NCI-H1417 (cell line): Measurements from ENCODE around the gene CUBN.

Source experiments
- DNase-seq, 3 experiments: peaks; one replicate each; lab custom pipeline; 2025; lab: John Stamatoyannopoulos, UW

The CUBN gene

DNA sequence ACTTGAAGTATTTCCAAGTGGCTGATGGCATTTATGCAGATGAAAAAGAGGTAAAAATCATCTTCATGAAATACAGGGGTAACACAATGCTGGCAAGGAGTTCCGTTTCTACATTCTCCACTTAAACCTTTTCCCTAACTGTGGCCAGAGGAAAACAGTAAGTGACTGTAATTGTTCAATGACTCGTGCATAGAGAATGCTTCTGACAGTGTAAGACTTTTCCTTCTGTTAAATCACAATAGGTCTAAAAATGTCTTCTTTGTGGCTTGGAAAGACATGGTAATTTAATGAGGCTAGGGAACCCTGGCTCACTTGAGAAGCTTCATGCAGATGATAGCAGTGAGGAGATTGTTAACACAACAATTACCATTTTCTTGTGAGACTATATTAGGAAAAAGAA lies 262.1 kb downstream of the CUBN start:
- no peak for DNase-seq

DNA sequence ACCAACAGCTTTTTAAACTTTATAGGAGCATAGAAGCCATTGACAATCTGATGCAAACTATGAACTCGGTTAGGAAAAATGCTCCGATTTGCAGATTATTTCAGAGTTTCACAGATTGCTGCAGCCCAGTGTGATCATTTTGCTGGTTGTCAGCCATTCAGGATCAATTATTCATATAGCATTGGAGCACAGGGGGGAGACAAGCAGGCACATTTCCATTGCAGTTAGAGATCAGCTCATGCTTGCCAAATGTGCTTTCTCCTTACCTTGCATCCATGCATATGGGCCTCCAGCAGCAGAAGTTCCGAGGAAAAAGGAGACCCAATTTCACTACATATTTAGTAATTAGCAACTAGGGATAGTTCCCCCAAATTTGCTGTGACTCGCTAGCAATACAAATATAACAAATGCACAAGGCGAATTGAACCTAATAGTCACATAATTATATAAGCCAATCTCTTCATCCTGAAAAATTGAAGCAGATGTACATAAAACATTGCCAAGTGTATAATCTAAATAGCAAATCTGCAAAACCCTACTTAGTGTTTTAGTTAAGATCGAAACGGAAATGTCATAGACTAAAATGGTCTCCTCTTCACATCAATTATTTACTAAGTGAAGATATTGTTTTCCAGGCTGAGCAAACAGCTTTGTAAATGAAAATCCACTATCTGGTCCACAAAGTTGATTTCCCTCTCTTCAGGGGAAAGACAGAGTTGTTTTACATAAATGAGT lies 262.9 kb downstream of the CUBN start:
- no peak for DNase-seq

DNA sequence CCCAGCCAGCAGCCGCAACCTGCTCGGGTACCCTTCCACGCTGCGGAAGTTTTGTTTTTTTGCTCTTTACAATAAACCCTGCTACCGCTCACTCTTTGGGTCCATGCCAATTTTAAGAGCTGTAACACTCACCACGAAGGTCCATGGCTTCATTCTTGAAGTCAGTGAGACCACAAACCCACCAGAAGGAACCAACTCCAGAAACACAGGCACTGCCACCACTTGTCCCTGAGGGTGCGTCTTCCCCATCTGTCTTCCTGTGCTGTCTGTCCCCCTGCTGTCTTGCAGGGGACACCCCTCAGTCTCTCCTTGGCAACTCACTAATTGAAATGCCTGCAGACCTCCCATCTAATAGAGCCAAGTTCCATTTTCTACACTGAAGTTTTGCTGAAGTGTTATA lies 263.8 kb downstream of the CUBN start:
- no peak for DNase-seq

DNA sequence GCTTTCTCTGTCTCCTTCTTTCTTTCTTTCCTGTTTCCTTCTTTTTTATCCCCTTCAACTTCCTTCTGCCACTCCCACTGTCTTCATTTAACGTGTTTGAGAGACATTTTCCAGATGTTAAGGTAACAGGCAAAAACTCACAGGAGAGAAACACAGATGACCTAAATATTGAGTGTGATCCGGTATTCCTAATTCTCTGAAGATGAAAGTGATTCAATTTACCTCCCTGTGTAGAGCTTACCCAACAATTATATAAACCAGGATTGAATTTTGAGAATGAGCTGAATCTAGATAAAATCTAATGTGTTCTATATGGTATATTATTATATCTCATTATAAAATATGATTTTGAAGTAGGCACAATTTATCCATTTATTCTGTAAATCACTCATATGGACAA lies 265.8 kb downstream of the CUBN start:
- no peak for DNase-seq

DNA sequence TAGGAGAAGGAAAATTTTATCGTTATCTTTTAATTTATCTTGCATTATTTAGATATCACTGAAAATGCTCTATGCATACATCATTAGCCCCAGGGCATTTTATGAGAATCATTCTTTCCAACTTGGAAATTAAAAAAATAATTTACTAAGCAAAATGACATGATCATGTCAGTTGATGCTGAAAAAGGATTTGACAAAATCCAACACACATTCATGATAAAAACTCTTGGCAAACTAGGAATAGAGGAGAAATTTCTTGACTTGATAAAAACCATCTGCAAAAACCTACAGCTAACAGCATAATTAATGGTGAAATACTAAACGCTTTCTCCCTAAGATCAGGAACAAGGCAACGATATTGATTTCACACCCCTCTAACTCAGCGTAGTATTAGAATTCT lies 272.2 kb downstream of the CUBN start:
- no peak for DNase-seq

DNA sequence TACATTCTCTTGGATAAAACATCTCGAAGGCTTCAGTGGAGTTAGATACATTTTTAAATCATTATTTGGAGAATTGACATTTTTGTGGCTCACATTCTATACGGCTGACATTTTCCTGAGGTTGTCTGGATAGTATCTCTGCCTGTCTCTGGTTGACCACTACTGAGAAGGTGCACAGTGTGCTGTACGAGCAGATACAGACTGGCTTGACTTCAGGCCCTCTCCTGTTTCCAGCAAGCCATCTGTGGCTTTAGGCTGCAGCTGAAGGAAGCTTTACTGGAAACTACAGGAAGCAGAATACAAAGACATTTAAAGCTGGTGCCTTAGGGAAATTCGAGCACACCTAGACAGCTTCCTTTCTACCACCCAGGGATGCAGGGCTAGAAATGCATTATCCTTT lies 273.0 kb downstream of the CUBN start:
- DNase-seq, result peak in 1 of 3 experiments; percentile 16

DNA sequence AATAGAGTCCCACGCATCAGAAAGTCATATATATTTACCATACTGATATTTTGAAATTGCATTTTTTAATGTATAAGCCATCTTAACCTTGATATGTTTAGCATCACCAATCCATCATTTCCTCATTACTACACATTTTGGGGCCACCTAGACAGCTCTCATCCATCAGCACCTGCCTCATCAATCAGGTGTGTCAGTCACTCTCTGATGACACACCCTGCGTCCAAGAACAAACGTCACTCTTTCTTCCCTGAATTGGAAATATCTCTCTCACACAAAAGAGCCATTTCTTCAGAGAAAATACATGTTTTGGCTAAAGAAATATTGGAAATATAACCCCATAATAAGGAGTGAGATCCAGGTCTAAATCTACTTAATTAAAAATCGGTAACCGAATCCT lies 273.5 kb downstream of the CUBN start:
- no peak for DNase-seq

DNA sequence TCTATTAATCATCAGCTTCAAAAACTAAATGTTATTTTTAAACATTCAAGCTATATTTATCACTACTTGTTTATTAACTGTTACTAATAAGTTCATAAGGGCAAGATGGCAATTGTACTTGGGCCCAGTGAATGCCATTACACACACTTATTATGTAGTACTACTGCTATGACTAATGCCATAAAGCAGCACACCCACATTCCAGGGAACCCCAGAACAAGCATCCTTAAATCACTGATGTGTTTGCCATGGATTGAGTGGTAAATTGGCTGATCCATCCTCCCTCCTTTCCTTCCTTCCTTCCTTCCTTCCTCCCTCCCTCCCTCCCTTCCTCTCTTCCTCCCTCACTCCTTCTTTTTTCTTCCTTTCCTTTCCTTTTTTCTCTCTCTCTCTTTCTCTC lies 275.0 kb downstream of the CUBN start:
- no peak for DNase-seq

DNA sequence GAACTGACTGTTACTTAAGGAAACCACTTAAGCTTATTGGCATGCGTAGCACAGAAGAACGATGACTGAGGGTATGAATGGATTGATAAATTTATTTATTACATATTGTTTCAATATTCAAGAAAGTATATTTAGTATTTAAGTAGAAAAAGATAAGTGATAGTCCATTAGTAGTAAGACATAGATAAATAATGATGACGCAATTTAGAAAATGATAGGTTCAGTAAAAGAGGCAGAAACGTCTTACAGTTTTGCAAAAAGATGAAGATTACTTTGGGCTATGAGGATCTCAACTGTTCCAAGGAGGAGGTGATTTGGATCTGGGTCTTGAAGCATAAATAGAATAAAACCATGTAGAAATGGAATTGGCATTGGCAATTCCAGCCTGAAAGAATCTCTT lies 275.8 kb downstream of the CUBN start:
- DNase-seq, result no peak

DNA sequence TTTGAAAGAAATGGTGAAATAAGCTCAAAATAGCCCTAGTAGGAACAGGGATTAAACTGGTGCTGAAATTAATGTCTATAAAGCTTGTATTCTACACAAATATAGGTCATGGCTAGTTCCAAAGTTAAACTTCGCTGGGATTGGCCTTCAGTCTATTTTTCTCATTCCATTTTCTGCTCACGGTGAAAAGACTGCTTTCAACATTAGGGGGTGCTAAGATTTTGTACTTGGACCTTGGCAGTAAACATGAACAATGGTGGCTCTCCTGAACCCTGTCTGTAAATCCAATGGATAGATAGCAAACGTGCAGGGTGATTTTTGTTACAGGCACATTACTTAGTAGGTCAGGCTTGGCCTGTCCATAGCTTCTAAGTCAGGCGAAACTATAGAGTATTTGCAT lies 276.4 kb downstream of the CUBN start:
- peak in 1 of 3 experiments; percentile 45 for DNase-seq

DNA sequence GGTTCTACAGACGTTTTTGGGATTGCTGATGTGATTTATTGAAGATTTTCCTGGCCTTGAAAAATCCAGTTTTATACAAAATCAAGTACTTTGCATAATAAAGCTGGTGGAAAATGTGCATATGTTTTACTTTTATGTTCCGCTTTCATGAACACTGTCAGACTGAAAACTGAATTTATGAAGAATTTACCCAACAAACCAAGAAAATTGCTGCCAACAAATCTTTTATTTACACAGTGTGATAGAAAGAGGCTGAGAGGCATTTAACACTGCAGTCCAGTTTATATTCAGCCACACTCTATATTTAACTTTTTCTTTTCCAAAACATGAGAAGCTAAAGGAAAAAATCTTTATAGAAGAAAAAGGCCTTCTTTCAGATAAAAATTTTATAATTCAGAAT lies 277.0 kb downstream of the CUBN start:
- DNase-seq, result no peak

DNA sequence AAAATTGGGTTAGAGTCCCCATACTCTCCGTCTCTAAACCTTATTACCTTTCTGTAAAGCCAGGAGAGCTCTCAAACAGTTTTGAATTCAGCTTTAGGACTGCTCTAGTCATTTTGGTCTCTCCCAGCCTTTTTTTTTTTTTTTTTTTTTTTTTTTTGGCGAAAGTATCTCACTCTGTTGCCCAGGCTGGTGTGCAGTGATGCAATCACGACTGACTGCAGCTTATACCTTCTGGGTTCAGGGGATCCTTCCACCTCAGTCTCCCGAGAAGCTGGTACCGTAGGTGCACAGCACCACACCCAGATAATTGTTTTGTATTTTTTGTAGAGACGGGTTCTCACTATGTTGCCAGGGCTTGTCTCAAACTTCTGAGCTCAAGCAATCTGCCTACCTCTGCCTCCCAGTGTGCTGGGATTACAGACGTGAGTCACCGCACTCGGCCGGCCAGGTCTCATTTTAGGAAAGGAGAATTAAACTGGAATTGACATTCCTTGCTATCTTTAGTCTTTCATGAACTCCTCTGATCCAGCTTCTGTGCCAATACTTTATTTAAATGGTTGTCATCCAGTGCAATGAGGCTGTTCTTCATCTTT lies 281.0 kb downstream of the CUBN start:
- no peak for DNase-seq

DNA sequence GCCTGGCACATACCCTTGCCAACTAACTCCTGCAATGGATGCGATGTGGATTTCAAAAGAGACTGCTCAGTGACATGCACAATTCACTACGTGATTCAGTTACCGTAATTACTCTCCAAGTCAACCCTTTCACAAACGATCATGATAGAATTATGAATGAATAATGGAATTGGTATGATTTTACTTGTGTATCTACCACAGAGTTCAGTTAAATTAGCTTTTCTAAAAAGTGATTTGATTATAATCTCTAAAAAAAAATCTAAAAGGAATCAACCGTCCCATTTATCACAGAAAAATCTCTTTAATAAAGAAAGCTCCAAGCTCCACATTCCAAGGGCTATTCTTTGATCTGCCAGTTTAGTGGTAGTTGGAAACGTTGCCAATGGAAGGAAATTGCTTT lies 282.0 kb downstream of the CUBN start:
- DNase-seq, result no peak

DNA sequence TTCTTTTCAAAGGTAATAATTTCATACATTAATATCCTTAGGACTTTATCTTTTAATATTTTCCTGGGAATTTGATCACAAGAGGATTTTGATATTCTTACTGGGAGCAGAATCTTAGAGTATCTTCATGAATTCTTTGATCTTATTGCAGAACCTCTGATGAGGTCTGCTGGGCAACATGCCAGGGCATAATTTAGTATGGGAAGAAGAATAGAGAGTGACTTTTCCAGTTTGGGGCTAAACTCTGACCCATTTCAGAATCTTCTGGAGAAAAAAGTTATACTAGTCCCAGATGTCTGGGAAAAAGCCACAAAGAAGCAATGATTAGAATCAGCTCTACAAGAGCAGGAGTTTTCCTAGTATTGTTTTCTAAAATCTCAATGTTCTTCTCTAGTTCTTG lies 284.4 kb downstream of the CUBN start:
- DNase-seq, result no peak

DNA sequence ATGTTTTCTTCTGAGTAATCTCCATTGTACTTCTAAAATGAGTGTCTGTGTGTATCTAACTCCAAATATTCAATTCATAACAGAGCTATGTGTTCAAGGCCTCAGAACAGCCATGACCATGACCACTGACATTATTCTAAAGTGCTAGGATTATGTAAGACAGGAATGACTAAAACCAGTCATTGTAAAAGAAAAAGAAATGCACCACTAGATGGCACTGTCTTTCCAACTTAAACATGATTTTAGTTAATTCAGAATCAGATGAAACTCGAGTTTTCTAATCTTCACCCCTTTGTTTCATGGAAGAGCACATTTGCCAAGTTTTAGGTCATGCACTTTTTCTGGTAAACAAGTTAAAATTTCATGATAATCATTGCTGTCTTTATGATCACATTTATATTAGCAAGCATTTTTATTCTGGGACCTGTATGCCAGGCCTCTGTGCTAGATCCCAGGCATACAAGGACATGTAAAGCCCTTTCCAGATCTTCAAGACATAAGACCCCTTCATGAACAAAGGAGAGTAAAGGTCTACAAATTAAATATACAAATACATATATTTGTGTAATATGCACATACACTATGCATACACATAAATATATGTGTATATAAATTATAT lies 286.2 kb downstream of the CUBN start:
- DNase-seq, result peak; percentile 17 to 76 (median 65)

DNA sequence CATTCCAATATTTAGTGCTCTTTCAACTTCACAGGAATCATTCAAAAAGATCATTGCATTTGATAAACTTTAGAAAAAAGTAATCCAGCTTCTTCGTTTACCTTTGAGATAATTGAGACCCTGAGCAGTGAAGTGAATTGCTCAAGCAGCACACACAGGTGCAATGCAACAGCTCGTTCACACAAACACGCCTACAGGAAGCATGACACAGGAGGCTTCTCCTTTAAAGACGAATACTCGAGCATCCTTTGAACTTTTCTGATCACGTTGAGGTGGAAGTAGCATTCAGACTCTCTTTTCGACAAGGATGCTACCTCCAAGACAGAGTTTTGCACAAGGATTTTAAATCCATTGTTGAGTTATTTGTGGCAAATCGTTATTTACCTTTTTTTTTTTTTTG lies 294.4 kb downstream of the CUBN start:
- DNase-seq, result no peak

DNA sequence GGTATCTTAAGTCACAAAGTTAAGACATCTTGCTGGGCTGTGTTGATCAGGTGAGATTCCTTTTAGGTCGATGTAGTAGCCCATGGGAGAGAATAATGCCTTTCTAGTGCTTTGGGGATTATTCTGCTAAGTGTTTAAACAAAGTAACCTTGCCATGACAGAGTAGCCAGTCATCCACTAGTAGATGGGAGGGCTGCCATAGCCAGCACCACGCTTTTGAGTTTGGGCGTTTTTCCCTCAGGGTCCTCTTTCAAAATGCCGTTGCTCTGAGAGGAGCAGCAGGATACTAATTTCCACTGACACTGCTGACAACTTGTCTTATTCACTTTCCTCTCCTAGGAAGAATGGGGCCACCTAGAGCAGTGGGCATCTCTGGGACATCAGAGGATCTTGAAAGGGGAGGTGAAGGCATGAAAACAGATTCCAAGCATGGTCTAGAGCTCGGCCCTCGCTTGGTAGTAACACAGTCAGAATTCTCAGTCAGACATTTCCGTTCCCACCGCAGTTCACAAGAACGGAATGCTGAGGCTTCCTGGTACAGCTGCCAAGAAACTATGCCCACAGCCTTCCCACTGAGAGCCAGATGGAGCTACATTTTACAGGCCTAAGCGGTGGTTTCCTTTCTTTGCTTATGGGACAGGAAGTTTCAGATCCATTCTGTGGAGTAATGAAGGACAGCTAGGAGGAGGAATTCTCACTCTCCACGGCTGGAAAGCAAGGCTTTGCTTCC lies 297.1 kb downstream of the CUBN start:
- no peak for DNase-seq

DNA sequence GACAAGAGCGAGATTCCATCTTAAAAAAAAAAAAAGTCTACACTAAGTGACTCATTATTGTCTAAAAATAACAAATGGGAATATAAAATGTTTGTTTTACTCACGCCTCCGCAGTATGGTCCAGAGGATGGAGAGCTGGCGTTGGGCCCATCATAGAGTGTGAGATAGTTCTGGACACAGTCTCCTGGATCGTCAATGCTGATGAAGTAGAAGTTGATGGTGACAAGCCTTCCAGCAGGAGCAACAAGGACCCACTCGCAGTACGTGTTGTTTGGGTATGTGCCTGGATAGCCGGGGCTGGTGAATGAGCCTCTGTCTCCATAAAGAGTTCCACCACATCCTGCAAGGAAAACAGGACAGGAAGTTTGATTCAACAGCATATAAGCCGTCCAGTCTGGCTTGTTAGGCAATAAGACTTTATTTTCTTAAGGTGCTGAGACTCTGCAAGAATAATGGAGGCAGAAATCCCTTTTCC lies 300.9 kb downstream of the CUBN start:
- no peak for DNase-seq

DNA sequence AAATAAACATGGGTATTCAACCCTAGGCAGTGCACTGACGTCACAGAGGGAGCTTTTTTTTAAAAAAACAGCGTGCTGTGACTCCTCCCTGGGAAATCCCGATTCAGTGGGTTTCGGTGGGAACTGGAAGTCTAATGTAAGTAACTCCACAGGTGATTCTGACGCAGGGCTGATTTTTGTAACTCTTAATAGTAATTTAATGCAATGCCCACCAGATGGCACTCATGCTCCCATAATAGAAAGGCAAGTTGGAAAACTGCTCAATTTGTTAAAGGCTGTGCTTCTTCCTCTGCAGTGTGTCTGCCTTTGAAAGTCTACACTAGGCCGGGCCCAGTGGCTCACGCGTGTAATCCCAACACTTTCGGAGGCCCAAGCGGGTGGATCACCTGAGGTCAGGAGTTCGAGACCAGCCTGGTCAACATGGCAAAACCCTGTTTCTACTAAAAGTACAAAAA lies 301.5 kb downstream of the CUBN start:
- DNase-seq, result peak; percentile 49 to 86 (median 63)

DNA sequence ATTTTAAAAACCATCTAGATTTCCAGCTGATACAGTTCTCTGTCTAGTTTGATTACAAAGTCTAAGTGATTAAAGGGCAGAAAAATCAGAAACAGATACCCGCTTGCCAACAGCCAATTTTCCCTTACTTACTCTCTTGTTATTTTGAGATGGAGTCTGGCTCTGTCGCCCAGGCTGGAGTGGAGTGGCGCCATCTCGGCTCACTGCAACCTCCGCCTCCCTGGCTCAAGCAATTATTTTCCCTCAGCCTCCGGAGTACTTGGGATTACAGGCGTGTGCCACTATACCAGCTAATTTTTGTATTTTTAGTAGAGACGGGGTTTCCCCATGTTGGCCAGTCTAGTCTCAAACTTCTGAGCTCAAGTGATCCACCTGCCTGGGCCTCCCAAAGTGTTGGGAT lies 302.1 kb downstream of the CUBN start:
- peak in 2 of 3 experiments; percentile 22 to 52 for DNase-seq

DNA sequence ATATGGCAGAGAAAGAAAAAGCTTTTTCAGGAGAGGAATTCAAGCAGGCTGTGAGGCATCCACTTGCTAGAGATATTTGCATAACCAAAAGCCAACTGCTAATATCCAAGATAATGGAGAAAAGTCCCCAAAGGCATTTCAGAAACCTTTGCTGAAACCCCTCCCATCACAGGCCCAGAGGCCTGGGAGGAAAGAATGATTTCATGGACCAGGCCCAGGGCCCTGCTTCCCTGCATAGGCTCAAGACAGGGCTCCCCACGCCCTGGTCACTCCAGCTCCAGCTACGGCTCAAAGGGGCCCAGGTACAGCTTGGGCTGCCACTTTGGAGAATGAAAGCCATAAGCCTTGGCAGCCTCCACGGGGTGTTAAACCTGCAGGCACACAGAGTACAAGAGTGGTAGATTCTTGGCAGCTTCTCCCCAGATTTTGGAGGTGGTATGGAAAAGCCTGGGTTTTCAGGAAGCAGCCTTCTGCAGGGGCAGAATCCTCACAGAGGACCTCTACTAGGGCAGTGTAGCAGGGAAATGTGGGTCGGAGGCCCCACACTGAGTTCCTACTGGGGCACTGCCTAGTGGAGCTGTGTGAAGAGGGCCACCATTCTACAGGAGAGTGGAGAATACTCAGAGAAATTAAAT lies 306.8 kb downstream of the CUBN start:
- DNase-seq, result no peak

DNA sequence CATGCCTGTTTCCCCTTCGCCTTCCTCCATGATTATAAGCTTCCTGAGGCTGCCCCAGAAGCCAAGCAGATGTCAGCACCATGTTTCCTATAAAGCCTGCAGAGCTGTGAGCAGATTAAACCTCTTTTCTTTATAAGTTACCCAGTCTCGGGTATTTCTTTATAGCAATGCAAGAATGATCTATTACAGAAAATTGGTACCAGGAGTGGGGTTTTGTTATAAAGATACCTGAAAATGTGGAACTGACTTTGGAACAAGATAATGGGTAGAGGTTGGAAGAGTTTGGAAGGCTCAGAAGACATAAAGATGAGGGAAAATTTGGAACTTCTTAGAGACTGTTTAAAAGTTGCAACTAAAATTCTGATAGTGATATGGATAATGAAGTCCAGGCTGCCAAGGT lies 307.6 kb downstream of the CUBN start:
- no peak for DNase-seq
